ENCODE measurements around the gene RTP5. TPM values are rescaled to one million over a fixed set of nuclear protein-coding genes. Genes with fewer than 3 reads are reported as not detected.

Gene RTP5
- total and polyA plus RNA-seq, 10 donors: 0.34 to 2.2 (median 0.86) TPM

DNA sequence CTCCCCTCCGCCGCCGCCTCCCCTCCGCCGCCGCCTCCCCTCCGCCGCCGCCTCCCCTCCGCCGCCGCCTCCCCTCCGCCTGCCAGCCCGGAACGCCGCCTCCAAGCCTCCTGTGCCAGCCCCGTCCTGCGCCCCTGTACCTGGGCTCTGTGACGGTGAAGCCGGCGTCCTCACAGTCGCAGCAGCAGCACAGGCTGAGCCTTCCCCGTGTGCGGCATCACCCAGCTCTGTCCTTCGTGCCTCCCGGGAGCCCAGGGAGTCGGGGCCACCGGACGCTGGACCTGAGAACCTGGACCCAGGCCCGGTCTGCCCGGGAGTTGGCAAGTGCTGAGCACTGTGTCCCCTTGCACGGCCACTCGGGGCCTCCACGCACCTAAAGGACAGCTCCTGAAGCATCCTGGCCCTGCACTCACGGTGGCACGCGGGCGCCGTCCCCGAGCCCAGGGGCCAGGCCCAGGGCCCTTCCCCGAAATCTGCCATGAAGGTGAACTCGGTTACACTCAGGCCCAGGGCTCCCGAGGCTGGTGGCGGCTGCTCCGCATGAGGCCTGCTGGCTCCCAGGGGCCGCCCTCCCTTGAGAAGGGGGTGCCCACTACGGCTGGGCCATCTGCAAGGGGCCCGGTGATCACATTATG, 32.9 kb downstream of the RTP5 start:
- Histone ChIP-seq H3K4me1 (peaks cover 0 to 23% (median 8%) of the 10 kb centered on the region in 6 donors), H3K27me3 (replicated peaks in 1 of 7) (no peaks in the 10 kb centered on the region), H3K9me3 (no peaks in the 10 kb centered on the region), H3K27ac (no peak overlapping the region), H3K4me3 (peak overlapping the region in 2 of 8 donors; percentile 11 to 39), H3K36me3 (peaks cover 0 to 45% (median 0%) of the 10 kb centered on the region in 6 donors)
- peak; percentile 68 for DNase-seq
- TF ChIP-seq POLR2A (IDR thresholded peaks at IDR 0.05) (no peak), POLR2AphosphoS5 (IDR thresholded peaks at IDR 0.05) (no peak)
- TF ChIP-seq, protein P1, sequence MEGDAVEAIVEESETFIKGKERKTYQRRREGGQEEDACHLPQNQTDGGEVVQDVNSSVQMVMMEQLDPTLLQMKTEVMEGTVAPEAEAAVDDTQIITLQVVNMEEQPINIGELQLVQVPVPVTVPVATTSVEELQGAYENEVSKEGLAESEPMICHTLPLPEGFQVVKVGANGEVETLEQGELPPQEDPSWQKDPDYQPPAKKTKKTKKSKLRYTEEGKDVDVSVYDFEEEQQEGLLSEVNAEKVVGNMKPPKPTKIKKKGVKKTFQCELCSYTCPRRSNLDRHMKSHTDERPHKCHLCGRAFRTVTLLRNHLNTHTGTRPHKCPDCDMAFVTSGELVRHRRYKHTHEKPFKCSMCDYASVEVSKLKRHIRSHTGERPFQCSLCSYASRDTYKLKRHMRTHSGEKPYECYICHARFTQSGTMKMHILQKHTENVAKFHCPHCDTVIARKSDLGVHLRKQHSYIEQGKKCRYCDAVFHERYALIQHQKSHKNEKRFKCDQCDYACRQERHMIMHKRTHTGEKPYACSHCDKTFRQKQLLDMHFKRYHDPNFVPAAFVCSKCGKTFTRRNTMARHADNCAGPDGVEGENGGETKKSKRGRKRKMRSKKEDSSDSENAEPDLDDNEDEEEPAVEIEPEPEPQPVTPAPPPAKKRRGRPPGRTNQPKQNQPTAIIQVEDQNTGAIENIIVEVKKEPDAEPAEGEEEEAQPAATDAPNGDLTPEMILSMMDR (IDR thresholded peaks at IDR 0.05 in 8 of 11, conservative IDR thresholded peaks at IDR 0.05 in 3 of 11): no peak
- intact Hi-C loops (cut with DNase I; ENCODE audit: low total_unique reads): no loop called here
- WGBS, 5 donors: 66 to 89% (median 84%) methylated on average over 16 to 48 of the region's 48 CpGs

DNA sequence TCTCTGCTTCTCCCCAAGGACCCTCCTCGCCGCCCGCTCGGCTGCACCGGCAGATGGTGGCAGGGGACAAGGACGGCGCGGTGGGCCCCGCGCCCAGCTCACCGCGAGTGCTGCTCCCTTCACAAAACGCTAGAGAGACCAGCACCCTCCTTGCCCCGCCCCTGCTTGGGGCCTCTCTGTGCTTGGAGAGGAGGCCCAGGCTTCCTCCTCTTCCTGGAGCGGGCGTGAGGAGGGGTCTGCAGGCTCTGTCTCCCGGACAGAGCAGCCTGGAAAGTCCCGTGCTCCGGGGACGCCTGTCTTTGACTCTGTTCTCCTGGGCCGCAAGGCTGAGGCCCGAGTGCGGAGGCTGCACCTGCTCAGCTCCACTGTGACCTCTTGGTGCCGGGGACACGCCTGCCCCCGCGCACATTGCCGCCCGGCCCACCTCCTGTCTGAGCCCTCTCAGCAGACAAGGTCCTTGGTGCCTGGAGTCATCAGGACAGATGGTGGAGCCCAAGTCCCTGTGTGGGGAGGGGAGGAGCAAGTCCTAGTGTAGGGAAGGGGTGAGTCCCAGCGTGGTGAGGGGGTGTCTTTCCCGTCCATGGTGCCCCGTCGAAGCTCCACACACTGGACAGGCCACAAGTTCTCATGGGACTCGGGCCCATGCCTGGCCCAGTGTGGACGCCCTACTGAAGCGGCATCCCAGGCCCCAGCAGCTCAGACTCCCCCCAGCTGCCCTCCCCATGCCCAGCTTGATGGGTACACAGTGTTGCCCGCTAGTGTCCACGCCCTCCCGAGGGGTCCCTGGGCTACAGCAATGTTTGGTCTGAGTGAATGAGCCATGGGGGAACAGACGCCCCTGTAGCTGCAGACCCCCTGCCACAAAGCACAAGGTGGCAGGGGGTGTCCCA, 33.8 kb downstream of the RTP5 start:
- Histone ChIP-seq H3K27ac (no peak overlapping the region), H3K27me3 (replicated peaks in 1 of 7) (no peaks in the 10 kb centered on the region), H3K4me1 (peaks cover 0 to 23% (median 8%) of the 10 kb centered on the region in 6 donors), H3K4me3 (no peak overlapping the region), H3K9me3 (no peaks in the 10 kb centered on the region), H3K36me3 (peaks cover 0 to 50% (median 0%) of the 10 kb centered on the region in 6 donors)
- 93 to 96% (median 94%) methylated on average over 26 to 40 of the region's 40 CpGs for WGBS, 5 donors
- TF ChIP-seq POLR2A (IDR thresholded peaks at IDR 0.05) (no peak), POLR2AphosphoS5 (IDR thresholded peaks at IDR 0.05) (no peak)
- TF ChIP-seq, protein P1 (IDR thresholded peaks at IDR 0.05 in 8 of 11, conservative IDR thresholded peaks at IDR 0.05 in 3 of 11): no peak
- intact Hi-C loops (cut with DNase I; ENCODE audit: low total_unique reads): no loop called here
- DNase-seq: peak; percentile 64

DNA sequence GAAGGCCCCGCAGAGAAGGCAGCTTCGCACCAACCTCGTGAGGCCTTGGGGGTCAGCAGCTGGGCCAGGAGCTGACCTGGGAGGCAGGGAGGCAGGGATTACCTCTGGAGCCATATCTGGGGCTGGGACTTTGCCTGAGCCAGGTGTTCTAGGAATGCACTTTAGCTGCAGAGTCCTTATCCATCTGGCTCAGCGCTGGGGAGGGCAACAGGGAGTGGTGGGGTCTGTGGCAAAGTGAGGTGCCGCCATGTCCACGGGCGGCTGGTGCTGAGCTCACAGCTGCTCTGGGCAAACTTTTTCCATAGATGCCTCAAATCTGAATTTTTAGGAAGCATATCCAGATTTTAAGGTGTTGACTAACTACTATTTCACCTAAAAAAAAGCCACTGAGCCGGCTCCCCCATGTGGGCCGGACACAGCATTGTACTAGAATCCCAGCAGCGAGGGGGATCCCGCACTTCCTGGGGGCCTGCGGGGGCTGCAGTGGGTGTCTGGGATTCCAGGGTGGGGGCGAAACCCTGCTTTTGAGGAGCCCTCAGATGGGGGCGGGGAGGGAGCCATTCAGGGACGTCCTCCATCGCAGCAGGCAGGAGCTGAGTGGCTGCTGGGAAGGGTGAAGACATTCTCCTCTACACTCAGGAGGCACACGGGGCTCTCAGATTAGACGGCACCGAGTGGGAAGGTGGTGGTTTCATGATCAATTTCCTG, 34.6 kb downstream of the RTP5 start:
- 78 to 94% (median 87%) methylated on average over 13 to 19 of the region's 19 CpGs for WGBS, 5 donors
- DNase-seq: peak; percentile 59
- peaks cover 0 to 22% (median 6%) of the 10 kb centered on the region in 6 donors for H3K4me1 ChIP-seq

More for the DNA sequence above, 34.6 kb downstream of the RTP5 start:
- Histone ChIP-seq H3K27me3 (replicated peaks in 1 of 7) (no peaks in the 10 kb centered on the region), H3K27ac (no peak overlapping the region), H3K4me3 (no peak overlapping the region), H3K9me3 (no peaks in the 10 kb centered on the region), H3K36me3 (peaks cover 0 to 49% (median 0%) of the 10 kb centered on the region in 6 donors)
- intact Hi-C loops (cut with DNase I; ENCODE audit: low total_unique reads): no loop called here
- TF ChIP-seq POLR2AphosphoS5 (IDR thresholded peaks at IDR 0.05): no peak
- no peak for TF ChIP-seq POLR2A (IDR thresholded peaks at IDR 0.05)
- TF ChIP-seq, protein P1 (IDR thresholded peaks at IDR 0.05 in 8 of 11, conservative IDR thresholded peaks at IDR 0.05 in 3 of 11): no peak
